Germinal center (tissue), 1 donor: ENCODE data around the gene TSPAN12.
"Not testable (repeated sequence)": the region's sequence is repeated elsewhere in the genome, so short reads cannot be mapped to it uniquely, and the experiment has no call there.

Source experiments
- DNase-seq: peaks from one replicate; pipeline ENCODE4 v3.0.0; 2012; ENCODE audit warnings: mixed read lengths, low spot score

TSPAN12 gene

GRCh38 chr7:120805636-120806388 is 52.1 kb downstream of the TSPAN12 start:
- DNase-seq: peak; percentile 59

- DNase-seq: no peak
Observed at GRCh38 chr7:120802751-120803150, 55.2 kb downstream of the TSPAN12 start.

GRCh38 chr7:120799813-120800475 is 58.0 kb downstream of the TSPAN12 start:
- no peak for DNase-seq

- no peak for DNase-seq
Observed at GRCh38 chr7:120799147-120799546, 58.8 kb downstream of the TSPAN12 start.

- no peak for DNase-seq
Observed at GRCh38 chr7:120797026-120797645, 60.8 kb downstream of the TSPAN12 start.

- DNase-seq: no peak
Observed at GRCh38 chr7:120794106-120794729, 63.7 kb downstream of the TSPAN12 start.

GRCh38 chr7:120793213-120793936 is 64.6 kb downstream of the TSPAN12 start:
- no peak for DNase-seq

- no peak for DNase-seq
Observed at GRCh38 chr7:120792861-120793130, 65.1 kb downstream of the TSPAN12 start.

- peak; percentile 45 for DNase-seq
Observed at GRCh38 chr7:120792091-120792860, 65.7 kb downstream of the TSPAN12 start.

- no peak for DNase-seq
Observed at GRCh38 chr7:120785095-120785494, 72.8 kb downstream of the TSPAN12 start.

GRCh38 chr7:120783721-120784120 is 74.2 kb downstream of the TSPAN12 start:
- DNase-seq: no peak

- DNase-seq: no peak
Observed at GRCh38 chr7:120783273-120783672, 74.7 kb downstream of the TSPAN12 start.

- not testable (repeated sequence) for DNase-seq
Observed at GRCh38 chr7:120781924-120782323, 76.0 kb downstream of the TSPAN12 start.

GRCh38 chr7:120780938-120781337 is 77.0 kb downstream of the TSPAN12 start:
- DNase-seq: no peak

- DNase-seq: not testable (repeated sequence)
Observed at GRCh38 chr7:120780451-120780850, 77.5 kb downstream of the TSPAN12 start.

GRCh38 chr7:120779078-120779477 is 78.9 kb downstream of the TSPAN12 start:
- DNase-seq: not testable (repeated sequence)

- no peak for DNase-seq
Observed at GRCh38 chr7:120775755-120776154, 82.2 kb downstream of the TSPAN12 start.

- DNase-seq: no peak
Observed at GRCh38 chr7:120774481-120774880, 83.5 kb downstream of the TSPAN12 start.

GRCh38 chr7:120770206-120770605 is 87.7 kb downstream of the TSPAN12 start:
- DNase-seq: no peak

GRCh38 chr7:120760851-120761250 is 97.1 kb downstream of the TSPAN12 start:
- no peak for DNase-seq

- no peak for DNase-seq
Observed at GRCh38 chr7:120760050-120760449, 97.9 kb downstream of the TSPAN12 start.
